ENCODE measurements around the gene PRPSAP2.

DNA sequence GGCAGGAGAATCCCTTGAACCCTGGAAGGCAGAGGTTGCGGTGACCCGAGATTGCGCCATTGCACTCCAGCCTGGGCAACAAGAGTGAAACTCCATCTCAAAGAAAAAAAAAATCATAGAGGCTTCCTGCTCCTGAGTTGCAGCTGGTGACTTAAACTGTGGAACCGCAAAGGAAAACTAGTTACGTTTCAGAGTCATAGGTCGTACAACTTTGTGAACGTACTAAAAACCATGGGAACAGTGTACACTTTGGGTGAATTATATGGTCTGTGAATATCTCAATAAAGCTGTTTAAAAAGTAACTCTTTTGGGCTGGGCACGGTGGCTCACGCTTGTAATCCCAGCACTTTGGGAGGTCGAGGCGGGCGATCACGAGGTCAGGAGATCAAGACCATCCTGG is 117.7 kb downstream of the PRPSAP2 start:
- TF ChIP-seq, protein P1, sequence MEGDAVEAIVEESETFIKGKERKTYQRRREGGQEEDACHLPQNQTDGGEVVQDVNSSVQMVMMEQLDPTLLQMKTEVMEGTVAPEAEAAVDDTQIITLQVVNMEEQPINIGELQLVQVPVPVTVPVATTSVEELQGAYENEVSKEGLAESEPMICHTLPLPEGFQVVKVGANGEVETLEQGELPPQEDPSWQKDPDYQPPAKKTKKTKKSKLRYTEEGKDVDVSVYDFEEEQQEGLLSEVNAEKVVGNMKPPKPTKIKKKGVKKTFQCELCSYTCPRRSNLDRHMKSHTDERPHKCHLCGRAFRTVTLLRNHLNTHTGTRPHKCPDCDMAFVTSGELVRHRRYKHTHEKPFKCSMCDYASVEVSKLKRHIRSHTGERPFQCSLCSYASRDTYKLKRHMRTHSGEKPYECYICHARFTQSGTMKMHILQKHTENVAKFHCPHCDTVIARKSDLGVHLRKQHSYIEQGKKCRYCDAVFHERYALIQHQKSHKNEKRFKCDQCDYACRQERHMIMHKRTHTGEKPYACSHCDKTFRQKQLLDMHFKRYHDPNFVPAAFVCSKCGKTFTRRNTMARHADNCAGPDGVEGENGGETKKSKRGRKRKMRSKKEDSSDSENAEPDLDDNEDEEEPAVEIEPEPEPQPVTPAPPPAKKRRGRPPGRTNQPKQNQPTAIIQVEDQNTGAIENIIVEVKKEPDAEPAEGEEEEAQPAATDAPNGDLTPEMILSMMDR (IDR thresholded peaks at IDR 0.05): no peak
- no peak for TF ChIP-seq POLR2A (IDR thresholded peaks at IDR 0.05)
